ENCODE measurements around the gene CCDC102A. TPM values are rescaled to one million over a fixed set of nuclear protein-coding genes. Genes with fewer than 3 reads are reported as not detected.

The CCDC102A gene
- total RNA-seq, 1 donor from 2014 or later: 13.7 TPM

- Histone ChIP-seq H3K4me1 (peaks cover 15 to 42% of the 10 kb centered on the region in 2 donors), H3K27me3 (no peaks in the 10 kb centered on the region), H3K36me3 (peaks cover 23 to 27% of the 10 kb centered on the region in 2 donors), H3K9me3 (no peaks in the 10 kb centered on the region), H3K4me3 (peak overlapping the region in 1 of 2 donors; percentile 58), H3K27ac (peak overlapping the region; percentile 81 to 82)
- no peak for DNase-seq (ENCODE audit: low spot score in 2 of 2)
- no peak for TF ChIP-seq CTCF (IDR thresholded peaks at IDR 0.05)
- intact Hi-C loops (cut with DNase I): loop anchor here (5.0 to 10.0 kb wide), 2 partner anchors 40 to 337 kb away; no protein-coding TSS in a partner anchor
These were observed 58.7 kb downstream of the CCDC102A start for GRCh38 chr16:57477531-57478202.

- H3K27ac ChIP-seq: peak overlapping the region; percentile 81 to 82
- intact Hi-C loops (cut with DNase I): loop anchor here (5.0 to 10.0 kb wide), 2 partner anchors 41 to 338 kb away; no protein-coding TSS in a partner anchor
- H3K4me3 ChIP-seq: no peak overlapping the region
- no peaks in the 10 kb centered on the region for H3K27me3 ChIP-seq
- no peaks in the 10 kb centered on the region for H3K9me3 ChIP-seq
- peaks cover 32 to 36% of the 10 kb centered on the region in 2 donors for H3K36me3 ChIP-seq
- no peak for DNase-seq (ENCODE audit: low spot score in 2 of 2)
- no peak for TF ChIP-seq CTCF (IDR thresholded peaks at IDR 0.05)
- H3K4me1 ChIP-seq: peaks cover 15 to 42% of the 10 kb centered on the region in 2 donors
These were observed 59.6 kb downstream of the CCDC102A start for GRCh38 chr16:57476546-57477410.

GRCh38 chr16:57475711-57476339 lies 60.5 kb downstream of the CCDC102A start:
- no peaks in the 10 kb centered on the region for H3K9me3 ChIP-seq
- peak overlapping the region in 1 of 2 donors; percentile 82 for H3K27ac ChIP-seq
- H3K36me3 ChIP-seq: peaks cover 41 to 42% of the 10 kb centered on the region in 2 donors
- TF ChIP-seq CTCF (IDR thresholded peaks at IDR 0.05): peak; percentile 20 to 46 (median 39)
- H3K4me3 ChIP-seq: no peak overlapping the region
- intact Hi-C loops (cut with DNase I): loop anchor here (5.0 to 10.0 kb wide), 2 partner anchors 41 to 339 kb away; no protein-coding TSS in a partner anchor
- peaks cover 15 to 40% of the 10 kb centered on the region in 2 donors for H3K4me1 ChIP-seq
- H3K27me3 ChIP-seq: no peaks in the 10 kb centered on the region
- DNase-seq (ENCODE audit: low spot score in 2 of 2): peak in 1 of 2 donors; percentile 73

GRCh38 chr16:57474671-57475661 lies 61.4 kb downstream of the CCDC102A start:
- peaks cover 50% of the 10 kb centered on the region in 2 donors for H3K36me3 ChIP-seq
- no peak for TF ChIP-seq CTCF (IDR thresholded peaks at IDR 0.05)
- H3K4me3 ChIP-seq: no peak overlapping the region
- H3K27me3 ChIP-seq: no peaks in the 10 kb centered on the region
- H3K9me3 ChIP-seq: no peaks in the 10 kb centered on the region
- DNase-seq (ENCODE audit: low spot score in 2 of 2): peak in 1 of 2 donors; percentile 60
- intact Hi-C loops (cut with DNase I): loop anchor here (5.0 to 10.0 kb wide), 2 partner anchors 42 to 340 kb away; no protein-coding TSS in a partner anchor
- H3K27ac ChIP-seq: no peak overlapping the region
- peaks cover 7 to 32% of the 10 kb centered on the region in 2 donors for H3K4me1 ChIP-seq
